ENCODE data around the gene TTC21B.

DNA sequence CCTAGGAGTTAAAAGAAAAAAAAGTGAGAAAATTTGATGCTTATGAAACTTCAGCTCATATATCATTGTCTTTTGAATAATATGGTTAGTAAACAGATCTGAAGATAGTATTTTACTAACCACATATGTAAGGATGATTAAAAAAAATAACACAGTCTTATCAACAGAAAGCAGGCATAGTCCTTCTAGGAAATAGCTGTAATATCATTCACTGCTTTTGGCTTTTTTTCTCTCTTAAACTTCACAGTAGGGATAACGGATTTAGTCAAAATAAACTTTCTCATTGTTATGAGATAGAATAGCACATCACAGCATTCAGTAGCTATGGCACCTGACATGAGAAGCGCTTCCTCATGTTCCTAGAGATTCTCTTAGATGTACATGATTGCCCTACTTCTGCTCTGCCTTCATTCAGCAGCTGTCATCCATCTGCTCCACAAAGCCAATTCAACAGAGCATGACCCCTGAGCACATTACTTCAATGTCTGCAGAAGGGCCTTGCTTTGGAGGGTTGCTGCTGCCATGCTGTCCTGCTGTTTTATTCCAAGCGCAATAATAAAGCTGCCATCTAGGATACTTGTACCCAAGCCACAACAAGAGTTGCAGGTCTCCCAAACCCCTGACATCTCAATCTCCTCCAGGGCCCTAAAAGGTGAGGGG is 67.0 kb downstream of the TTC21B start:
- no peak for TF ChIP-seq POLR2AphosphoS5 (IDR thresholded peaks at IDR 0.05)
- TF ChIP-seq, protein P1, sequence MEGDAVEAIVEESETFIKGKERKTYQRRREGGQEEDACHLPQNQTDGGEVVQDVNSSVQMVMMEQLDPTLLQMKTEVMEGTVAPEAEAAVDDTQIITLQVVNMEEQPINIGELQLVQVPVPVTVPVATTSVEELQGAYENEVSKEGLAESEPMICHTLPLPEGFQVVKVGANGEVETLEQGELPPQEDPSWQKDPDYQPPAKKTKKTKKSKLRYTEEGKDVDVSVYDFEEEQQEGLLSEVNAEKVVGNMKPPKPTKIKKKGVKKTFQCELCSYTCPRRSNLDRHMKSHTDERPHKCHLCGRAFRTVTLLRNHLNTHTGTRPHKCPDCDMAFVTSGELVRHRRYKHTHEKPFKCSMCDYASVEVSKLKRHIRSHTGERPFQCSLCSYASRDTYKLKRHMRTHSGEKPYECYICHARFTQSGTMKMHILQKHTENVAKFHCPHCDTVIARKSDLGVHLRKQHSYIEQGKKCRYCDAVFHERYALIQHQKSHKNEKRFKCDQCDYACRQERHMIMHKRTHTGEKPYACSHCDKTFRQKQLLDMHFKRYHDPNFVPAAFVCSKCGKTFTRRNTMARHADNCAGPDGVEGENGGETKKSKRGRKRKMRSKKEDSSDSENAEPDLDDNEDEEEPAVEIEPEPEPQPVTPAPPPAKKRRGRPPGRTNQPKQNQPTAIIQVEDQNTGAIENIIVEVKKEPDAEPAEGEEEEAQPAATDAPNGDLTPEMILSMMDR (IDR thresholded peaks at IDR 0.05): no peak
